ENCODE data around the gene TNMD.

DNA sequence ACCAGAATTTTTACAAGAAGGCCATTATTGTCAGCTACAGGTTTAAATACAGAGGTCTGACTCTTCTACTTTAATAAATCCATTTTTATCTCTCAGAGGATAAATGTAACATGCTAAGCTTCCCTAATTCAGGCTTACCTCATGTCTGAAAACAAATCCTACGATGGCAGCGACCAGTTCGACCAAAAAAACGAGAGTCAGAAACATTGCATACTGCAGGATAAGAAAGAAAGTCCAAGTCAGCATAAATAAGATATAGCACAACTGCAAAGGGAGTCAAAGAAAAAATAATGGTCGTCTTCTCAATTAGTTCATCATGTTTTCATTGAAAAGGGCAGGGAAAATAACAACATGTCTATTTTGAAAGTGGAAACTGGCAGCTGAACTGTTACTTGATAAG is 50.3 kb downstream of the TNMD start:
- no peak for TF ChIP-seq POLR2A (IDR thresholded peaks at IDR 0.05)
- TF ChIP-seq, protein P1, sequence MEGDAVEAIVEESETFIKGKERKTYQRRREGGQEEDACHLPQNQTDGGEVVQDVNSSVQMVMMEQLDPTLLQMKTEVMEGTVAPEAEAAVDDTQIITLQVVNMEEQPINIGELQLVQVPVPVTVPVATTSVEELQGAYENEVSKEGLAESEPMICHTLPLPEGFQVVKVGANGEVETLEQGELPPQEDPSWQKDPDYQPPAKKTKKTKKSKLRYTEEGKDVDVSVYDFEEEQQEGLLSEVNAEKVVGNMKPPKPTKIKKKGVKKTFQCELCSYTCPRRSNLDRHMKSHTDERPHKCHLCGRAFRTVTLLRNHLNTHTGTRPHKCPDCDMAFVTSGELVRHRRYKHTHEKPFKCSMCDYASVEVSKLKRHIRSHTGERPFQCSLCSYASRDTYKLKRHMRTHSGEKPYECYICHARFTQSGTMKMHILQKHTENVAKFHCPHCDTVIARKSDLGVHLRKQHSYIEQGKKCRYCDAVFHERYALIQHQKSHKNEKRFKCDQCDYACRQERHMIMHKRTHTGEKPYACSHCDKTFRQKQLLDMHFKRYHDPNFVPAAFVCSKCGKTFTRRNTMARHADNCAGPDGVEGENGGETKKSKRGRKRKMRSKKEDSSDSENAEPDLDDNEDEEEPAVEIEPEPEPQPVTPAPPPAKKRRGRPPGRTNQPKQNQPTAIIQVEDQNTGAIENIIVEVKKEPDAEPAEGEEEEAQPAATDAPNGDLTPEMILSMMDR (IDR thresholded peaks at IDR 0.05) = no peak
- no peak for TF ChIP-seq POLR2AphosphoS5 (IDR thresholded peaks at IDR 0.05)
